ENCODE measurements around the gene VTI1B. TPM values are rescaled to one million over a fixed set of nuclear protein-coding genes. Genes with fewer than 3 reads are reported as not detected.

VTI1B gene
- total RNA-seq, 2 donors from 2014 or later = 118 to 120 TPM

GRCh38 chr14:67645414-67645813 is 29.0 kb downstream of the VTI1B start:
- Mint-ChIP-seq H3K4me1 (peaks cover 13% of the 10 kb centered on the region), H3K4me3 (no peak overlapping the region), H3K9me3 (no peaks in the 10 kb centered on the region), H3K36me3 (ENCODE audit: low read depth) (peaks cover 43% of the 10 kb centered on the region), H3K27me3 (ENCODE audit: insufficient read depth) (peaks cover 2% of the 10 kb centered on the region), H3K27ac (no peak overlapping the region)
- 95 to 100% methylated on average over 3 to 5 of the region's 5 CpGs for WGBS, 2 experiments (ENCODE audit: insufficient coverage in 1 of 2, insufficient read length in 1 of 2)
- no peak for DNase-seq
- H3K4me1 ChIP-seq (ENCODE audit: control insufficient read depth, insufficient read depth, low read length) = peaks cover 12% of the 10 kb centered on the region
- no peak overlapping the region for H3K27ac ChIP-seq (ENCODE audit: low read depth, low read length)
- no peak overlapping the region for H3K4me3 ChIP-seq (ENCODE audit: low read length)
- no peak overlapping the region for H3K9ac ChIP-seq (ENCODE audit: extremely low read depth, low read length, poor library complexity, severe bottlenecking)
- peaks cover 45% of the 10 kb centered on the region for H3K36me3 ChIP-seq (ENCODE audit: control insufficient read depth, insufficient read depth, low read length)
- H3K9me3 ChIP-seq (ENCODE audit: control insufficient read depth, low read length) = no peaks in the 10 kb centered on the region
- TF ChIP-seq CTCF (conservative IDR thresholded peaks at IDR 0.05) = no peak
- no peaks in the 10 kb centered on the region for H3K27me3 ChIP-seq (ENCODE audit: control insufficient read depth, insufficient read depth, low read length, poor library complexity, severe bottlenecking)

- H3K9me3 Mint-ChIP-seq = no peaks in the 10 kb centered on the region
- Histone ChIP-seq H3K9ac (ENCODE audit: extremely low read depth, low read length, poor library complexity, severe bottlenecking) (no peak overlapping the region), H3K27me3 (ENCODE audit: control insufficient read depth, insufficient read depth, low read length, poor library complexity, severe bottlenecking) (no peaks in the 10 kb centered on the region), H3K4me3 (ENCODE audit: low read length) (no peak overlapping the region), H3K4me1 (ENCODE audit: control insufficient read depth, insufficient read depth, low read length) (peaks cover 12% of the 10 kb centered on the region), H3K9me3 (ENCODE audit: control insufficient read depth, low read length) (no peaks in the 10 kb centered on the region), H3K36me3 (ENCODE audit: control insufficient read depth, insufficient read depth, low read length) (peaks cover 35% of the 10 kb centered on the region), H3K27ac (ENCODE audit: low read depth, low read length) (no peak overlapping the region)
- no peak for DNase-seq
- peaks cover 13% of the 10 kb centered on the region for H3K4me1 Mint-ChIP-seq
- no peak for TF ChIP-seq CTCF (conservative IDR thresholded peaks at IDR 0.05)
- H3K27me3 Mint-ChIP-seq (ENCODE audit: insufficient read depth) = no peaks in the 10 kb centered on the region
- H3K27ac Mint-ChIP-seq = no peak overlapping the region
- peaks cover 33% of the 10 kb centered on the region for H3K36me3 Mint-ChIP-seq (ENCODE audit: low read depth)
- 90 to 98% methylated on average over 2 of the region's 2 CpGs for WGBS, 2 experiments (ENCODE audit: insufficient coverage in 1 of 2, insufficient read length in 1 of 2)
- no peak overlapping the region for H3K4me3 Mint-ChIP-seq
These were observed 30.0 kb downstream of the VTI1B start for GRCh38 chr14:67644428-67644827.

GRCh38 chr14:67643713-67644112 is 30.7 kb downstream of the VTI1B start:
- no peaks in the 10 kb centered on the region for H3K9me3 Mint-ChIP-seq
- Histone ChIP-seq H3K9ac (ENCODE audit: extremely low read depth, low read length, poor library complexity, severe bottlenecking) (no peak overlapping the region), H3K4me3 (ENCODE audit: low read length) (no peak overlapping the region), H3K4me1 (ENCODE audit: control insufficient read depth, insufficient read depth, low read length) (peaks cover 9% of the 10 kb centered on the region), H3K36me3 (ENCODE audit: control insufficient read depth, insufficient read depth, low read length) (peaks cover 28% of the 10 kb centered on the region), H3K27ac (ENCODE audit: low read depth, low read length) (no peak overlapping the region), H3K9me3 (ENCODE audit: control insufficient read depth, low read length) (no peaks in the 10 kb centered on the region), H3K27me3 (ENCODE audit: control insufficient read depth, insufficient read depth, low read length, poor library complexity, severe bottlenecking) (no peaks in the 10 kb centered on the region)
- no peak overlapping the region for H3K27ac Mint-ChIP-seq
- no peak overlapping the region for H3K4me3 Mint-ChIP-seq
- H3K4me1 Mint-ChIP-seq = peaks cover 9% of the 10 kb centered on the region
- WGBS, 2 experiments (ENCODE audit: insufficient coverage in 1 of 2, insufficient read length in 1 of 2) = 91% methylated on average over 1 of the region's 1 CpG; no CpG with 5 or more reads in 1 of the 2 experiments
- peaks cover 30% of the 10 kb centered on the region for H3K36me3 Mint-ChIP-seq (ENCODE audit: low read depth)
- no peak for TF ChIP-seq CTCF (conservative IDR thresholded peaks at IDR 0.05)
- DNase-seq = no peak
- H3K27me3 Mint-ChIP-seq (ENCODE audit: insufficient read depth) = no peaks in the 10 kb centered on the region
